SK-N-SH treated with all-trans-retinoic acid at 6 μM for 48 hours (cell line): ENCODE data around the gene EXOC3L2.

Experiments
- ARNTL ChIP-seq: fragments of 450-650 bp; formaldehyde crosslinking; IDR thresholded peaks from 2 replicates; pipeline ENCODE4 v1.5.0; 2020; ENCODE audit warnings: low read depth, mild to moderate bottlenecking, moderate library complexity, borderline replicate concordance
- CSDC2 ChIP-seq: fragments of 250-450 bp; sonication (Bioruptor Pico); IDR thresholded peaks from 2 replicates; pipeline ENCODE4 v1.5.0; 2020; ENCODE audit warnings: mild to moderate bottlenecking, moderate library complexity
- OSR1 ChIP-seq: fragments of 250-450 bp; sonication (Bioruptor Pico); IDR thresholded peaks from 2 replicates; pipeline ENCODE4 v1.8.0; 2022; ENCODE audit warnings: moderate library complexity, mild to moderate bottlenecking, inconsistent platforms
- RARB ChIP-seq: fragments of 250-450 bp; sonication (Bioruptor Pico); IDR thresholded peaks from 2 replicates; pipeline ENCODE4 v1.8.0; 2021; ENCODE audit warnings: mild to moderate bottlenecking, moderate library complexity
- SNAI2 ChIP-seq: fragments of 250-450 bp; sonication (Bioruptor Pico); IDR thresholded peaks from 2 replicates; pipeline ENCODE4 v1.5.0; 2020; ENCODE audit warnings: mild to moderate bottlenecking, moderate library complexity
- TCF4 ChIP-seq: fragments of 250-450 bp; sonication (Bioruptor Pico); IDR thresholded peaks from 2 replicates; pipeline ENCODE4 v1.8.0; 2021; ENCODE audit warnings: mild to moderate bottlenecking, moderate library complexity, borderline replicate concordance
- ZC3H10 ChIP-seq: fragments of 250-450 bp; sonication (Bioruptor Pico); IDR thresholded peaks from 2 replicates; pipeline ENCODE4 v1.5.1; 2021; ENCODE audit warnings: mild to moderate bottlenecking, moderate library complexity
- ZFP3 ChIP-seq: fragments of 250-450 bp; sonication (Bioruptor Pico); IDR thresholded peaks from 2 replicates; pipeline ENCODE4 v1.5.0; 2020; ENCODE audit warnings: mild to moderate bottlenecking, moderate library complexity
- ZFP30 ChIP-seq: fragments of 450-650 bp; formaldehyde crosslinking; IDR thresholded peaks from 2 replicates; pipeline ENCODE4 v1.5.0; 2022; ENCODE audit warnings: mild to moderate bottlenecking, moderate library complexity
- ZNF70 ChIP-seq: fragments of 450-650 bp; formaldehyde crosslinking; IDR thresholded peaks from 2 replicates; pipeline ENCODE4 v1.5.0; 2020; ENCODE audit warnings: mild to moderate bottlenecking, moderate library complexity
- TF ChIP-seq, protein P1 (sequence below): fragments of 250-450 bp; sonication (Bioruptor Pico); IDR thresholded peaks from 2 replicates; pipeline ENCODE4 v1.5.1; 2020; ENCODE audit warnings: low read depth, mild to moderate bottlenecking, moderate library complexity
- TF ChIP-seq, protein P2 (sequence below): fragments of 250-450 bp; sonication (Bioruptor Pico); IDR thresholded peaks from 2 replicates; pipeline ENCODE4 v1.5.0; 2020; ENCODE audit warnings: mild to moderate bottlenecking, moderate library complexity

DNA sequence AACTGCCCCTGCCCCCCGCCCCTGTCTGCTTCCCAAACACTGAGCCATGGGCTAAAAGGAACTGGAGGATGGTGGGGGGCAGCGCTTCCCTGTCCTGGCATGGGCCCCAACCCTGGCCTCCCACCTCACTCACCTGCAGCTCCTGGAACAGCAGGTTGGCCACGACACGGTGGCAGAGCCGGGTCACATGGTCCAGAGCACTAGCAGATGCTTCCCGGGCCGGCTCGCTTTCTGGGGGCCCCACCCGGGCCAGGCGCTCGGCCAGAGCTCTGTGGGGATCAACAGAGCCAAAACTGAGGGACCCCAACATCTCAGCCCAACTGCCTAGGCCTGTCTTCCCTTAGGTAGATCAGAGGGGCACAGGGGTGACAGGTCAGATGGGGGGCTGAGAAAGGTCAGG lies 20.6 kb downstream of the EXOC3L2 start:
- TF ChIP-seq ZFP3 (CRISPR knock-in tag), result no peak
- no peak for TF ChIP-seq ZFP30 (CRISPR knock-in tag)
- TF ChIP-seq, protein P1, sequence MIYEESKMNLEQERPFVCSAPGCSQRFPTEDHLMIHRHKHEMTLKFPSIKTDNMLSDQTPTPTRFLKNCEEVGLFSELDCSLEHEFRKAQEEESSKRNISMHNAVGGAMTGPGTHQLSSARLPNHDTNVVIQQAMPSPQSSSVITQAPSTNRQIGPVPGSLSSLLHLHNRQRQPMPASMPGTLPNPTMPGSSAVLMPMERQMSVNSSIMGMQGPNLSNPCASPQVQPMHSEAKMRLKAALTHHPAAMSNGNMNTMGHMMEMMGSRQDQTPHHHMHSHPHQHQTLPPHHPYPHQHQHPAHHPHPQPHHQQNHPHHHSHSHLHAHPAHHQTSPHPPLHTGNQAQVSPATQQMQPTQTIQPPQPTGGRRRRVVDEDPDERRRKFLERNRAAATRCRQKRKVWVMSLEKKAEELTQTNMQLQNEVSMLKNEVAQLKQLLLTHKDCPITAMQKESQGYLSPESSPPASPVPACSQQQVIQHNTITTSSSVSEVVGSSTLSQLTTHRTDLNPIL, result no peak
- no peak for TF ChIP-seq CSDC2
- TF ChIP-seq, protein P2, sequence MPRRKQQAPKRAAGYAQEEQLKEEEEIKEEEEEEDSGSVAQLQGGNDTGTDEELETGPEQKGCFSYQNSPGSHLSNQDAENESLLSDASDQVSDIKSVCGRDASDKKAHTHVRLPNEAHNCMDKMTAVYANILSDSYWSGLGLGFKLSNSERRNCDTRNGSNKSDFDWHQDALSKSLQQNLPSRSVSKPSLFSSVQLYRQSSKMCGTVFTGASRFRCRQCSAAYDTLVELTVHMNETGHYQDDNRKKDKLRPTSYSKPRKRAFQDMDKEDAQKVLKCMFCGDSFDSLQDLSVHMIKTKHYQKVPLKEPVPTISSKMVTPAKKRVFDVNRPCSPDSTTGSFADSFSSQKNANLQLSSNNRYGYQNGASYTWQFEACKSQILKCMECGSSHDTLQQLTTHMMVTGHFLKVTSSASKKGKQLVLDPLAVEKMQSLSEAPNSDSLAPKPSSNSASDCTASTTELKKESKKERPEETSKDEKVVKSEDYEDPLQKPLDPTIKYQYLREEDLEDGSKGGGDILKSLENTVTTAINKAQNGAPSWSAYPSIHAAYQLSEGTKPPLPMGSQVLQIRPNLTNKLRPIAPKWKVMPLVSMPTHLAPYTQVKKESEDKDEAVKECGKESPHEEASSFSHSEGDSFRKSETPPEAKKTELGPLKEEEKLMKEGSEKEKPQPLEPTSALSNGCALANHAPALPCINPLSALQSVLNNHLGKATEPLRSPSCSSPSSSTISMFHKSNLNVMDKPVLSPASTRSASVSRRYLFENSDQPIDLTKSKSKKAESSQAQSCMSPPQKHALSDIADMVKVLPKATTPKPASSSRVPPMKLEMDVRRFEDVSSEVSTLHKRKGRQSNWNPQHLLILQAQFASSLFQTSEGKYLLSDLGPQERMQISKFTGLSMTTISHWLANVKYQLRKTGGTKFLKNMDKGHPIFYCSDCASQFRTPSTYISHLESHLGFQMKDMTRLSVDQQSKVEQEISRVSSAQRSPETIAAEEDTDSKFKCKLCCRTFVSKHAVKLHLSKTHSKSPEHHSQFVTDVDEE, result no peak
- no peak for TF ChIP-seq ZC3H10 (CRISPR knock-in tag)
- TF ChIP-seq ARNTL (CRISPR knock-in tag), result no peak
- TF ChIP-seq ZNF70 (CRISPR knock-in tag), result no peak
- no peak for TF ChIP-seq SNAI2 (CRISPR knock-in tag)
- TF ChIP-seq OSR1 (CRISPR knock-in tag), result no peak
- TF ChIP-seq RARB (CRISPR knock-in tag), result no peak
- TF ChIP-seq TCF4 (CRISPR knock-in tag), result no peak
